Measurements from ENCODE around the gene ADGRF5.

- TF ChIP-seq EZH2phosphoT487 (IDR thresholded peaks at IDR 0.05; ENCODE audit: low read depth) (no peak), CTCF (IDR thresholded peaks at IDR 0.05; ENCODE audit: low read depth, low read length) (no peak)
Observed at GRCh38 chr6:46961711-46962110, 40.0 kb upstream of the ADGRF5 start.
